Liver (tissue), 9 donors: ENCODE data around the gene MBNL2. TPM values are rescaled to one million over a fixed set of nuclear protein-coding genes. Genes with fewer than 3 reads are reported as not detected.

Experiments used
- DNase-seq: peaks from one replicate; pipeline ENCODE4 v3.0.0-alpha.2; 2017; ENCODE audit warnings: low spot score
- H3K27ac ChIP-seq, 2 donors: one replicate each; pipeline ENCODE4 v1.7.0; 2013; ENCODE audit warnings: inconsistent platforms in 2 of 2, low read length in 2 of 2, control low read depth in 1 of 2, low read depth in 1 of 2, mild to moderate bottlenecking in 1 of 2
- H3K27me3 ChIP-seq, 4 donors: one replicate each; pipeline versions ENCODE4 v1.6.1 to v1.7.0; 2013; ENCODE audit warnings: low read length in 3 of 4, inconsistent platforms in 1 of 4, mild to moderate bottlenecking in 1 of 4, moderate library complexity in 1 of 4; ENCODE audit not compliant: control insufficient read depth in 4 of 4, insufficient read depth in 4 of 4
- H3K36me3 ChIP-seq, 4 donors: one replicate each; pipeline versions ENCODE4 v1.6.1 to v1.7.0; 2013; ENCODE audit warnings: low read length in 3 of 4, mild to moderate bottlenecking in 3 of 4, low read depth in 1 of 4, moderate library complexity in 1 of 4; ENCODE audit not compliant: control insufficient read depth in 4 of 4, insufficient read depth in 3 of 4
- H3K4me1 ChIP-seq, 4 donors: one replicate each; pipeline versions ENCODE4 v1.6.1 to v1.7.0; 2013; ENCODE audit warnings: low read length in 3 of 4, mild to moderate bottlenecking in 3 of 4, moderate library complexity in 1 of 4; ENCODE audit not compliant: control insufficient read depth in 4 of 4, insufficient read depth in 4 of 4
- H3K4me3 ChIP-seq, 3 donors: one replicate each; pipeline versions ENCODE4 v1.6.1 to v1.7.0; 2013; ENCODE audit warnings: low read length in 3 of 3, control low read depth in 1 of 3, low read depth in 1 of 3, mild to moderate bottlenecking in 1 of 3
- H3K9ac ChIP-seq, 2 donors: one replicate each; pipeline ENCODE4 v1.7.0; 2013; ENCODE audit warnings: low read length in 2 of 2, mild to moderate bottlenecking in 2 of 2, moderate library complexity in 2 of 2, control low read depth in 1 of 2, low read depth in 1 of 2
- H3K9me3 ChIP-seq, 4 donors: one replicate each; pipeline versions ENCODE4 v1.6.1 to v1.7.0; 2013; ENCODE audit warnings: low read length in 3 of 4; ENCODE audit not compliant: control insufficient read depth in 4 of 4
- CTCF ChIP-seq: fragments of 150-350 bp; IDR thresholded peaks from 2 replicates; pipeline ENCODE4 v1.5.1; 2017; ENCODE audit warnings: improper control_type of control experiment, low read depth, low read length; ENCODE audit not compliant: missing input control
- FOXA1 ChIP-seq: IDR thresholded peaks from 2 replicates; pipeline ENCODE4 v1.6.1; 2016; ENCODE audit warnings: antibody characterized with exemption
- FOXA2 ChIP-seq: IDR thresholded peaks from 2 replicates; pipeline ENCODE4 v1.6.1; 2016; ENCODE audit warnings: antibody characterized with exemption
- GABPA ChIP-seq, 2 donors: IDR thresholded peaks in 1 of 2; conservative IDR thresholded peaks in 1 of 2; 2 replicates each; pipeline ENCODE4 v1.6.1; 2016; ENCODE audit warnings: antibody characterized with exemption in 2 of 2, mild to moderate bottlenecking in 1 of 2, moderate library complexity in 1 of 2
- HNF4A ChIP-seq, 2 donors: conservative IDR thresholded peaks; 2 replicates each; pipeline ENCODE4 v1.6.1; 2016; ENCODE audit warnings: antibody characterized with exemption in 2 of 2, mild to moderate bottlenecking in 2 of 2
- HNF4G ChIP-seq: IDR thresholded peaks from 2 replicates; pipeline ENCODE4 v1.6.1; 2016; ENCODE audit warnings: antibody characterized with exemption
- JUND ChIP-seq, 2 donors: IDR thresholded peaks; 2 replicates each; pipeline ENCODE4 v1.6.1; 2016; ENCODE audit warnings: antibody characterized with exemption in 2 of 2
- MAX ChIP-seq: IDR thresholded peaks from 2 replicates; pipeline ENCODE4 v1.6.1; 2016; ENCODE audit warnings: antibody characterized with exemption
- NR2F2 ChIP-seq: IDR thresholded peaks from 2 replicates; pipeline ENCODE4 v1.6.1; 2016; ENCODE audit warnings: antibody characterized with exemption
- RAD21 ChIP-seq, 2 donors: IDR thresholded peaks; 2 replicates each; pipeline ENCODE4 v1.6.1; 2016; ENCODE audit warnings: antibody characterized with exemption in 2 of 2, mild to moderate bottlenecking in 2 of 2
- RXRA ChIP-seq, 2 donors: IDR thresholded peaks; 2 replicates each; pipeline ENCODE4 v1.6.1; 2017 to 2018; ENCODE audit warnings: antibody characterized with exemption in 2 of 2, mild to moderate bottlenecking in 1 of 2
- SP1 ChIP-seq: IDR thresholded peaks from 2 replicates; pipeline ENCODE4 v1.6.1; 2018; ENCODE audit warnings: antibody characterized with exemption, mild to moderate bottlenecking
- TAF1 ChIP-seq: conservative IDR thresholded peaks from 2 replicates; pipeline ENCODE4 v1.6.1; 2016; ENCODE audit warnings: antibody characterized with exemption, mild to moderate bottlenecking
- YY1 ChIP-seq: IDR thresholded peaks from 2 replicates; pipeline ENCODE4 v1.6.1; 2016; ENCODE audit warnings: antibody characterized with exemption, mild to moderate bottlenecking
- ZBTB33 ChIP-seq: IDR thresholded peaks from 2 replicates; pipeline ENCODE4 v1.6.1; 2016; ENCODE audit warnings: antibody characterized with exemption
- WGBS: extraction: QIAGEN DNeasy Blood & Tissue Kit; methylation state at CpG from one replicate; pipeline ENCODE4 v1.1.7; 2013; 5-methylcytosine and 5-hydroxymethylcytosine counted together
- polyA plus RNA-seq, 2 donors: library from polyadenylated mRNA; stranded (reverse) in 1 of 2; unstranded in 1 of 2; fragments of 200-250 nt in 1 of 2; fragments of >200 nt in 1 of 2; fragmentation: Nextera tagmentation in 1 of 2; extraction: Ambion mirVana in 1 of 2; gene quantifications; one replicate each; pipeline versions ENCODE4 v1.2.1 to v1.2.3, GENCODE V29; 2013 to 2015
- total RNA-seq, 2 donors: library from RNA; depleted of rRNA; stranded (reverse); fragments of >200 nt; gene quantifications; one replicate each; pipeline ENCODE4 v1.2.3, GENCODE V29; 2014
- TF ChIP-seq, protein P1 (sequence below): IDR thresholded peaks from 2 replicates; pipeline ENCODE4 v1.6.1; 2016; ENCODE audit warnings: antibody characterized with exemption
- donor health status: healthy.
- donor health status: healthy.
- donor health status: healthy.
- donor health status: healthy.
- donor health status: healthy.

MBNL2 gene
- total and polyA plus RNA-seq, 4 donors = 16.0 to 49.6 (median 36.8) TPM

GRCh38 chr13:97319113-97319720 lies 97.1 kb downstream of the MBNL2 start:
- Histone ChIP-seq H3K36me3 (peaks cover 0 to 5% (median 0%) of the 10 kb centered on the region in 4 donors), H3K27me3 (no peaks in the 10 kb centered on the region), H3K4me1 (peaks cover 0 to 15% (median 2%) of the 10 kb centered on the region in 4 donors), H3K4me3 (no peak overlapping the region), H3K9ac (no peak overlapping the region), H3K9me3 (no peaks in the 10 kb centered on the region), H3K27ac (no peak overlapping the region)
- TF ChIP-seq FOXA1 (no peak), CTCF (no peak), YY1 (no peak), RXRA (IDR thresholded peaks at IDR 0.05) (no peak), MAX (no peak), RAD21 (IDR thresholded peaks at IDR 0.05) (no peak), SP1 (no peak), HNF4A (conservative IDR thresholded peaks at IDR 0.05) (no peak), GABPA (IDR thresholded peaks at IDR 0.05 in 1 of 2, conservative IDR thresholded peaks at IDR 0.05 in 1 of 2) (no peak), NR2F2 (no peak), JUND (IDR thresholded peaks at IDR 0.05) (no peak), TAF1 (no peak), ZBTB33 (no peak), HNF4G (no peak), FOXA2 (no peak)
- TF ChIP-seq, protein P1, sequence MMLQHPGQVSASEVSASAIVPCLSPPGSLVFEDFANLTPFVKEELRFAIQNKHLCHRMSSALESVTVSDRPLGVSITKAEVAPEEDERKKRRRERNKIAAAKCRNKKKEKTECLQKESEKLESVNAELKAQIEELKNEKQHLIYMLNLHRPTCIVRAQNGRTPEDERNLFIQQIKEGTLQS = no peak
- WGBS = 83% methylated on average over 9 of the region's 9 CpGs
- DNase-seq = no peak

DNA sequence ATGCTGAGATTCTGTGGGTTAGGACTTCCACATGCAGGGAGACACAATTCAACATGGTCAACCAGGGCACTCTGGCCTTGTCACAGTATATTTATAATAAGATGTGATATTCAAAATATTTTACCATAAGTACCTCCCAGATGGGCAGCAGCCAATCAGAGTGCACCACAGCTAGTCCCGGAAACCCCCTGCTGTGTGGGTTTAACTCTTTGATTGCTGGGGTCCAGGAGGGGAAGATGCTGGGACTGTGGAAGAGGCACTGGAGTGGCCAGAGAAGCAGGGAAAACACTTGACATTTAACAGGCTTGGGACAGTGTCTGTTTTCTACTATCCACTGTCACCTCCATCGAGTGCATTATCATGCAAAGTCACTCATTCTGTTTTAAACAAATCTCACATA lies 99.0 kb downstream of the MBNL2 start:
- Histone ChIP-seq H3K27ac (no peak overlapping the region), H3K4me1 (peaks cover 0 to 10% (median 2%) of the 10 kb centered on the region in 4 donors)
- TF ChIP-seq FOXA1 (no peak), CTCF (no peak), MAX (no peak), GABPA (IDR thresholded peaks at IDR 0.05 in 1 of 2, conservative IDR thresholded peaks at IDR 0.05 in 1 of 2) (no peak), JUND (IDR thresholded peaks at IDR 0.05) (no peak)
- TF ChIP-seq, protein P1 = no peak

More for the DNA sequence above, 99.0 kb downstream of the MBNL2 start:
- DNase-seq = no peak
- no peaks in the 10 kb centered on the region for H3K9me3 ChIP-seq
- H3K36me3 ChIP-seq = peaks cover 0 to 6% (median 1%) of the 10 kb centered on the region in 4 donors
- 58% methylated on average over 2 of the region's 2 CpGs for WGBS
- H3K9ac ChIP-seq = no peak overlapping the region
- no peaks in the 10 kb centered on the region for H3K27me3 ChIP-seq
- H3K4me3 ChIP-seq = no peak overlapping the region
